ENCODE data around the gene NOTCH1. TPM values are rescaled to one million over a fixed set of nuclear protein-coding genes. Genes with fewer than 3 reads are reported as not detected.

The NOTCH1 gene
- polyA plus RNA-seq, 3 donors, result 36.9 to 41.8 (median 40.9) TPM

GRCh38 chr9:136486823-136487620 is 58.8 kb downstream of the NOTCH1 start:
- DNase-seq, result no peak

DNA sequence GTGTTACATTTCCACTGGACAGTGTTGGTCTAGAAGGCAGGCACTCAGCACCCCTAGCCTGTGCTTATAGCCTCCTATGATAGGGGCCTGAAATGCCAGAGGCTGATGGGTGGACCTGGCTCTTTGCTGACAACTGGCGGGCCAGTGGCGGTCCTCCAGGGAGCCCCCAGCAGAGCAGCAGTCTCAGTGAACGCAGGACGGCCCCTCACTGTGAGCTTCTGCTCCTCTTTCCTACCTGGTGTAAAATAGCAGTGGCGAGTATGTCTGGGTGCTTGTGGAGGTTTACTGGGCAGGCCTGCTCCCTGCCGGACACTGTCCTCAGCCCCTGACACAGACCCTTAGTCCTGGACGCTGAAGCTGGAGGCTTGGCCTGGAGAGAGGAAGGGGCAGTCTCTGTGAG is 59.7 kb downstream of the NOTCH1 start:
- no peak for DNase-seq

- DNase-seq, result peak; percentile 80
Measured at GRCh38 chr9:136485049-136486045, 60.5 kb downstream of the NOTCH1 start.

DNA sequence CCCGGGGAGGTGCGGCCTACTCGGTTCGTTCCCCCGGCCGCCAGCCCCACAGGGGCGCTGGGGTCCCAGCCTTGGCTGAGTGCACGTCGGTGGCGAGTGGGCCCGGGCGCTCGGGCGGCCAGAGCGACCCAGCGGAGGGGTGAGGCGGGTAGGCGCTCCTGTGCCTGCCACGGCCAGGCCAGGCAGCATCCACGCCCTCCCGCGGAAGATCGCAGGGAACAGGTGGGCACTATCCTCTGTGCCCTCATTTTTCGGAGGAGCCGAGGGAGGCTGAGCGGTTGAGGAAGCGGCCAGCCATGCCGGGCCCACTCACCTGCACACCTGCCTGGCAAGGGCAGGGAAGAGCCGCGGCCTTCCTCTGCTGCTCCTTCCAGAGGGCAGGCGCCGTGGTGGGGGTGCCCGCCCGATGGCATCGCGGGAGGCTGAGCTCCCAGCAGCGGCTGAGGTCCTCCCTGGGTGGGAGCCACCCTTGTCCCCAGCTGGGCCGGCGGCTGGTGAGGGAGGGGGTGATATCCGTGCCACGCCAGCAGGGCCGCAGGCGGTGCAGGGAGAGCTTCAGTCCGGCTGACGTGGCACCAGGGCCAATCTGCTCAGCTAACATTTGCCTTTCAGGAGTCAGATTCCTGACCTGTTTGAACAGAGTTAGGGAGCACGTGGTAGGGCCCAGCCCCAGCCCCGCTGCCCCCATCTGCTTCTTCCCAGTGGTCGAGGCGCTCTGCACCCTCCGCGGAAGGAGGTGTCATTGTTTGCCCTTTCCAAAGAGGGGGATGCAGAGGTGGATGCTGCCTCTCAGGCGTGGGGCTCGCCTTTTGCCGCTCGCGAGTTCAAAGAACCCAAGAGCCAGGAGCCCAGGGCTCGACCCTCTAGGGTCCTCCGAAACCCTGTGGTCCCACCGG is 61.4 kb downstream of the NOTCH1 start:
- DNase-seq, result no peak

DNA sequence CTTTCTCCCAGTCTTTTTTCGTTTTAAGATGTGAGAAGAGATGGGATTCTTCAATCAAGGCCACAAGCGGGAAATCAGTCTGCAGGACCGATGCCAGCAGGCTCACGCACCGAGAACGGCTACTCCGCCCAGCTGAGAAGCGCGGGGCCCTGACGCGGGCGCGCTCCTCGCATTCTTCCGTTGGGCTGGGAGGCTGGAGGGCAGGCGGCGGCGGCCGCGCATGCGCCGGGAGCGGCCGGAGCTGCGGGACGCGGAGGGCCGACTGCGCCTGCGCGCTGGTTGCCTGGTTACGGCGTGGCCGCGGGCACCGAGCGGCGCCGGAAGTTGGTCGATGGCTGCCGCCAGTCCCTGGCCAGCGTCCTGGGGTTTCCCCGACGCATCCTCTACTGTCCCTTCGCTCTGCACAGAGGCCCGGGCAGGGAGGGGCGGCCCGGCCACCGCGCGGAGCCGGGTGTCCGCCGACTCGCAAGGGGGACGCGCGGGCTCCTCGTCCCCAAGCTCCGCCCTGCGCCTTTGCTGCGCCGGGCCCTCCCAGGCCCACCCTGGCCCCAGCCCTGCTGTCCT is 62.2 kb downstream of the NOTCH1 start:
- DNase-seq, result peak; percentile 93

DNA sequence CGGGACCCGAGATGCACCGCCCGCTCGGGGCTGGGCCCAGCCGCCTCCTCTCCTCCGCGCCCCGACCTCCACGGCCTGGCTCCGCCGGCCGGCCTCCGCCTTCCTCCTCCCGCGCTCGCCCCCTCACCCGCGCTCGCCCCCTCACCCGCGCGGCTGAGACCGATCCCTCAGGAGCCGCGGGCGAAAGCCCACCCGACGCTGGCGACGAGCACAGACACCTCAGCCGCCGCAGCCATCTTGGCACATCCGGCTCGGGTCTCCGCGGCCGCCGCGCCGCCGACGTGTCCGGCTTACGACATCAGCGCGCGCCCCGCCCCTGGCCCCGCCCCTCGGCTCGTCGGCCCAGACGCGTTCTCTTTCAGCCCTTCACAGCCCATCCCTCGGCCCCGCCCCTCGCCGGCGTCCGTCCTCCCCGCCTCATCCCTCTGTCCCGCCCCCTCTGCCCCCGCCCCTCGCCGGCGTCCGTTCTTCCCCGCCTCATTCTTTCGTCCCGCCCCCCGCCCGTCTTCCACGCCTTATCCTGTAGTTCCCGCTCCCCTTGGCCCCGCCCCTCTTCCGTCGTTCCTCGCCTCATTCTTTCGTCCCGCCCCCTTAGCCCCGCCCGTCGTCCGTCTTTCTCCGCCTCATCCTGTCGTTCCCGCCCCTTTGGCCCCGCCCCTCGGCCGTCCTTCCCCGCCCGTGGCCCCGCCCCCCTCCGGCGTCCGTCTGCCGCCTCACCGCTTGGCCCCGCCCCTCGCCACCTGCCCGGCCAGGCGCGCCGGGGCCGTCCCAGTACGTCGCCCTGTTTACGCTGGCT is 62.9 kb downstream of the NOTCH1 start, which contains the start of gene SEC16A:
SEC16A (minus strand) TSS at position 248 of the 796 bp plus-strand sequence. CDS start 5,425 bp downstream, outside the sequence.
- peak; percentile 98 for DNase-seq

DNA sequence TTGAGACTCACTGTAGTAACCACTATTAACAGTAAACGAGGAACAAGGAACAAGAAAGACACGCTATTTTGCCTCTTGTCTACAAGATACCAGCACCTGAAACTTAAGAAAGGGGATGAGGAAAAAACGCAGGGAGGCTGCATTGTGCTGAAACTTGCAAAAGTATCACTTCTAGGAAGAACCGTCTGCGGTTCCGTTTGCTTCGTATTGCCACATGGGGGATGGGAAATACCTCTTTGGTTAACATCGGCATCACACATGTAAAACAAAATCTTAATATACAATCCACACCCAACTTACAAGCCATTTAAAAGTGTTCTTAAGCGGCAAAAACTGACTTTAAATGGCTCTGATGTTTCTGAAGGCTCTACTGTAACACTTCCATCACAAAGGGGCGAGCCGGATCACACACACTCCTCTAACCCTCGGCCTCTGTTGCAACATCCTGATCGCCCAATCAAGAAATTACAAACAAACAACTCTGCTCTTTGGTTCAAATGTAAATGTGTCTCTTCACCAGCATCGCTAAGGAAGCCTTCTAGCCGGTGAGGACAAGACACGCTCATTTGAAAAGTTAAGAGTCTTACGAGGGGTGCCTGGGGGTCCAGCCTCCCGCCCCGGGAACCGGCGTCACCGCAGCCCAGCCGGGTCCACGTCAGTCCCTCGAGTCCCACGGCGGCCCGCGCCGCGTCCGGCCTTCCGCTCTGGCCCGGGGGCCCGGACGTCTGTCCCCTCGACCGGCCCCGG is 63.6 kb downstream of the NOTCH1 start:
- no peak for DNase-seq

DNA sequence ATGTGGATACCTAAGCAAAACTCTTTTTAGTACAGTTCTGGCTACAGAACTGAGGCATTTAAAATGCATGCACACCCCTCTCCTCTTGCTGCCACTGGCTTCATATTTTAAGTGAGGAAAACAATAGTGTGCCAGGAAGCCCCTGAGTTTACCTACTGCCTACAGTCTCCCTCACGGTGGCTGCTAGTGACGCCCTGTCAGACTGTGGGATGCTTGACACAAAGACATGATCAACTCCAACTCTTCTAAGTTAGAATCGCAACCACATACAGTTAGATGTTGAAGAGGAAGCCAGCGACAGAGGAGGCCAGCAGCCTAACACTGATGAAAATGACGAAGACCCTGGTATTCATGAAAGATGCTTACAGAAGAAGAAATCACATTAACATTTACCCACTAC is 64.3 kb downstream of the NOTCH1 start:
- no peak for DNase-seq

- DNase-seq, result no peak
Measured at GRCh38 chr9:136476369-136477150, 69.3 kb downstream of the NOTCH1 start.

- no peak for DNase-seq
Measured at GRCh38 chr9:136474974-136475865, 70.6 kb downstream of the NOTCH1 start.

DNA sequence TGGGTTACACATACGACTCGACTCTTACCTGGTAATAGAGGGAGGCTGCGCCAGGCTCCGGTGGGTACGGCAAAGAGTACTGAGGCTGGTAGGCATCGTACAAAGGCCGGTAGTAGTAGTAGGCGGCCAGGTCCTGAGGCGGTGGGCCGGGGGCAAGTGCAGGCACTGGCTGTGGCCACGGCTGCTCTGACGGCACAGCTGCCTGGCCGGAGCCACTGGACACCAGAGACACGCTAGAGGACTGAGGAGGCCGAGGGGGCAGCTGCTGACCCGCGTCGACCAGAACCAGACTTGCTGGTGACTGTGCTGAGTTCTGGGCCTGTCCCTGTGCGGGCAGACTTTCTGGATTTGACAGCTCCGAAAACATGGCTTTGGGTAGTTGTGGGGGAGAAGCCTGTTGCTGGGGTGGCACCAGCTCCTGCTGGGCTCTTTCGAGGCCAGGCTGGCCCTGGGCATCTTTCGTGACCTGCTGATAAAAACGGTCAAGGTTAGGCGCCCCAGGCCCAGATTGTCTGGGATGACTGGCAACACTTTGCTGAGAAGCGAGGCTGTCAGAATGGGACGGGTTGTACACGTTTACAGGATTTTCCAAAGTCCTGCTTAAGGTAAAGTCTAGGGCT is 71.7 kb downstream of the NOTCH1 start:
- no peak for DNase-seq

DNA sequence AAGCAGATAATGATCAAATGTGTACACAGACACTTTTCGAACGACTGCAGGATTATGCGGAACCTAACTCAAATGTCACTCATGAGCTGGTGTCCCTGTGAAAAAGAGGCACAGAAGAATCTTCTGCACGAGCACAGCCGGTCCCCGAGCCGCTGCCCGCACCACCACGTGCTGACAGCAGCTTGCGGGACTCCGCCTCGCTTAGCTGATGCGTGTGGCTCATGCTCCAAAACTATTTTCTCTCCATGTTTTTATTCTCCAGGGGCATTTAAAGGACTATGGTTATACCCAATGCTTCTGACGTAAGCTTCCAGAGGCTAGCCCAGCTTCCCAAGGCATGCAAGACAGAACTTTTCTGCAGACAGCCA is 72.5 kb downstream of the NOTCH1 start:
- no peak for DNase-seq

GRCh38 chr9:136472640-136473353 is 73.1 kb downstream of the NOTCH1 start:
- no peak for DNase-seq

DNA sequence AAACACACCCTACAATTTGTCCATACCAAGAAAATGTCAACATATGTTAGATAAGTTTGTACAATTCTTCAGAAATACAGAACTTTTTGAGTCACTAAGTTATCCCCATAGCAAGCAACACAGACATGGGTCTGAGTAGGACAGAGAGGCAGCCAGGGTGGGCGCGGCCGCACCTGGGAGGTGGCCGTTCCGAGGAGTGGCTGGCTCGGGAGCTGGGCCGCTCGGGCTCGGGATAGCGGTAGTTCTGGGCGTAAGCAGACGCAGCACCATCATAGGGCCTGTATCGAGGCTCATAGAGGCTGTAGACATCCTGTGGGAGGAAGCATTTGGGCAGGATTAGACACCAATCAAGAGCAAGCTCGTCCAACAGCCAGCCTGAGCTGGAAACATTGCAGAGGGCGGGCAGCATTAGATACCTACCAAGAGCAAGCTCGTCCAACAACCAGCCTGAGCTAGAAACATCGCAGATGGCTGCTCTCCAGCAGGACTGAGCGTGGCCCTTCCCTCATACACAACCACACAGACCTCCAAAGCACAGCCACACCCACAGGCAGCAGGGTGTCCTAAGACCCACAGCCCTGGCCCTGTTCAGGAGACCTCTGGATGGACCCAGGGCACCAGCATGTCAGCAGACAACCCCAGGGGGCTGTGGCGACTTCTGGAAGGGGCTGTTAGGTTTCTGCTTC is 73.9 kb downstream of the NOTCH1 start:
- DNase-seq, result no peak

DNA sequence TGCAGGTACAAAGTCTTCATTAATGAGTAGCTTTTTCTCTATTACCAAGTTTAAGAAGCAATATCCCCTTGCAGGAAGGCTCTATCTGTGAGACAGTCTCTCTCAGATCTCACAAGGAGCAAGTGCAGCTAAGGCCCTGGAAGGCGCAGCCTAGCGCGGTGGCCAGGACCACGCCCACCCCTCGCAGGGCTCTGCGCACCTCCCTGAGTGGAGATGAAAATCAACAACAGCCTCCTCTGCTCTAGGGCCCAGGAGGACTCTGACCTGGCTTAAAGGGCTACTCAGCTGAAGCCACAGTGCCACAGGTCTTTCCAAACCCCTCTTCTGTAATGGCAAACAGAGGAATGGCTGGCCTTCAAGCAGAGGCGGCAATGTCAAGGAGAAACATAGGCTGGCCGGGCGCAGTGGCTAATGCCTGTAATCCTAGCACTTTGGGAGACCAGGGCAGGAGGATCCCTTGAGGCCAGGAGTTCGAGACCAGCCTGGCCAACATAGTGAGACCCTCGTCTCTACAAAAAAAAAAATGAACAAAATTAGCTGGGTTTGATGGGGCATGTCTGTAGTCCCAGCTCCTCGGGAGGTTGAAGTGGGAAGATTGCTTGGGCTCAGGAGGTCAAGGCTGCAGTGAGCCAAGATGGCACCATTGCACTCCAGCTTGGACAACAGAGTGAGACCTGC is 74.9 kb downstream of the NOTCH1 start:
- DNase-seq, result no peak

Measured in renal pelvis (tissue), 4 donors.